ENCODE measurements around the gene LRP8. TPM values are rescaled to one million over a fixed set of nuclear protein-coding genes. Genes with fewer than 3 reads are reported as not detected.

The LRP8 gene
- total and polyA plus RNA-seq, 2 of the 4 experiments (the other 2 are of a cell fraction), result 12.0 to 12.1 TPM

DNA sequence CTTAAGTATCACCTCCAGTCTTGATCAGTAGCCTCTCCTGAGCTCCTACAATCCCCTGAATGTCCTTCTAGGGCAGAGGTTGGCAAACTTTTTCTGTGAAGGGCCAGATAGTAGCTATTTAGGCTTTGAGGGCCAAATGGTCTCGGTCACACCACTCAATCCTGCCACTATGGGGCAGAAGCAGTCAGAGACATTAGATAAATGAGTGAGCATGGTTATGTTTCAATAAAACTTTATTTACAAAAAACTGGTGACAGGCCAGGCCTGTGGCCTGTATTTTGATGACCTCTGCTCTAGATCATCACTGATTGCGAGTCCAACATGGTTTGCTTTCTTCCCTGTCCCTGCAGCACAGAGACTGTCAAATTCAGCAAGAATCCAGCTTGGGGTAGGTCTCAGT is 36.3 kb downstream of the LRP8 start:
- no peak overlapping the region for H2AK9ac ChIP-seq (replicated peaks; ENCODE audit: low read depth, low read length, poor library complexity)
- H3K27me3 ChIP-seq (ENCODE audit: control insufficient read depth, insufficient read depth, low read length), result no peaks in the 10 kb centered on the region
- WGBS, 2 experiments (ENCODE audit: extremely low coverage in 2 of 2, insufficient read length in 1 of 2), result 100% methylated on average over 1 of the region's 2 CpGs; no CpG with 5 or more reads in 1 of the 2 experiments
- H3K27ac ChIP-seq (ENCODE audit: insufficient read depth, low read length), result no peak overlapping the region
- no peak overlapping the region for H2BK120ac ChIP-seq (ENCODE audit: low read depth, low read length)
- peaks cover 13% of the 10 kb centered on the region for H3K4me1 ChIP-seq (ENCODE audit: control insufficient read depth, insufficient read depth, low read length)
- TF ChIP-seq CHD1 (IDR thresholded peaks at IDR 0.05; ENCODE audit: low read depth, low read length) (no peak), NFE2L2 (IDR thresholded peaks at IDR 0.05; ENCODE audit: low read depth, low read length) (no peak)
- TF ChIP-seq, protein P1, sequence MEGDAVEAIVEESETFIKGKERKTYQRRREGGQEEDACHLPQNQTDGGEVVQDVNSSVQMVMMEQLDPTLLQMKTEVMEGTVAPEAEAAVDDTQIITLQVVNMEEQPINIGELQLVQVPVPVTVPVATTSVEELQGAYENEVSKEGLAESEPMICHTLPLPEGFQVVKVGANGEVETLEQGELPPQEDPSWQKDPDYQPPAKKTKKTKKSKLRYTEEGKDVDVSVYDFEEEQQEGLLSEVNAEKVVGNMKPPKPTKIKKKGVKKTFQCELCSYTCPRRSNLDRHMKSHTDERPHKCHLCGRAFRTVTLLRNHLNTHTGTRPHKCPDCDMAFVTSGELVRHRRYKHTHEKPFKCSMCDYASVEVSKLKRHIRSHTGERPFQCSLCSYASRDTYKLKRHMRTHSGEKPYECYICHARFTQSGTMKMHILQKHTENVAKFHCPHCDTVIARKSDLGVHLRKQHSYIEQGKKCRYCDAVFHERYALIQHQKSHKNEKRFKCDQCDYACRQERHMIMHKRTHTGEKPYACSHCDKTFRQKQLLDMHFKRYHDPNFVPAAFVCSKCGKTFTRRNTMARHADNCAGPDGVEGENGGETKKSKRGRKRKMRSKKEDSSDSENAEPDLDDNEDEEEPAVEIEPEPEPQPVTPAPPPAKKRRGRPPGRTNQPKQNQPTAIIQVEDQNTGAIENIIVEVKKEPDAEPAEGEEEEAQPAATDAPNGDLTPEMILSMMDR (conservative IDR thresholded peaks at IDR 0.05; ENCODE audit: low read depth, low read length), result 0 out of 2 replicates have a peak, but pooled peaks have one; percentile 17
- no peak overlapping the region for H2BK20ac ChIP-seq (ENCODE audit: low read depth, low read length)
- in situ Hi-C loops (cut with MboI; ENCODE audit: low sequenced_read_pairs) (no loop called here), dilution Hi-C loops (cut with HindIII; ENCODE audit: low sequenced_read_pairs, unreplicated experiment) (no loop called here), intact Hi-C loops (cut with micrococcal nuclease) (no loop called here)
- no peak overlapping the region for H3K9ac ChIP-seq (ENCODE audit: low read depth, low read length)
- POLR2A ChIA-PET (ENCODE audit: unreplicated experiment), result no interaction called here
- H2AK5ac ChIP-seq (ENCODE audit: low read depth, low read length), result no peak overlapping the region
- H3K23ac ChIP-seq (ENCODE audit: low read depth, low read length), result no peak overlapping the region
- H2AFZ ChIP-seq (replicated peaks; ENCODE audit: low read length, poor library complexity), result no peak overlapping the region
- ATAC-seq (ENCODE audit: low read depth), result no peak
- no peak overlapping the region for H2BK15ac ChIP-seq (ENCODE audit: low read depth, low read length)
- H3K36me3 ChIP-seq (ENCODE audit: control insufficient read depth, insufficient read depth, low read length), result peaks cover 2% of the 10 kb centered on the region; the same call in 1 of the 2 replicates
- no peak overlapping the region for H3K4me3 ChIP-seq (ENCODE audit: insufficient read depth, low read depth, low read length)
- H4K20me1 ChIP-seq (ENCODE audit: insufficient read depth, low read length), result 0 out of 2 replicates have a peak, but pooled peaks cover 5% of the 10 kb centered on the region
- H3K79me1 ChIP-seq (ENCODE audit: low read depth in 1 of 2, low read length in 2 of 2), result peaks cover 5 to 10% of the 10 kb centered on the region in 2 experiments; a peak in 2 of 4 replicates
- peaks cover 8% of the 10 kb centered on the region for H3K9me1 ChIP-seq (ENCODE audit: insufficient read depth, low read length)
- no peak overlapping the region for H3K4ac ChIP-seq (ENCODE audit: low read depth, low read length)
- no peak overlapping the region for H4K5ac ChIP-seq (ENCODE audit: low read depth, low read length)
- no peak overlapping the region for H3K14ac ChIP-seq (replicated peaks; ENCODE audit: low read depth, low read length)
- no peak overlapping the region for H3K4me2 ChIP-seq (ENCODE audit: low read depth, low read length)
- H3K9me3 ChIP-seq (ENCODE audit: control insufficient read depth, insufficient read depth, low read length), result no peaks in the 10 kb centered on the region
- BruUV-seq (replicated peaks), result no TSS peak
- no peak overlapping the region for H3K56ac ChIP-seq (ENCODE audit: extremely low read depth, insufficient read depth, low read length)
- no peak overlapping the region for H3K18ac ChIP-seq (ENCODE audit: low read depth, low read length)
- CTCF ChIA-PET, result no interaction called here
- H4K91ac ChIP-seq (ENCODE audit: insufficient read depth, low read depth, low read length), result no peak overlapping the region
- no peak for DNase-seq
- H4K8ac ChIP-seq (ENCODE audit: low read depth in 2 of 2, low read length in 2 of 2), result no peak overlapping the region
- no peak overlapping the region for H2BK5ac ChIP-seq (ENCODE audit: low read depth, low read length, poor library complexity, severe bottlenecking)

Measured in IMR-90 (cell line).